A549 (cell line): ENCODE data around the gene MUC5B. TPM values are rescaled to one million over a fixed set of nuclear protein-coding genes. Genes with fewer than 3 reads are reported as not detected.
A peak's percentile ranks its signal among the peaks of the same experiment; 100 is the strongest.
"Not testable (repeated sequence)": the region's sequence is repeated elsewhere in the genome, so short reads cannot be mapped to it uniquely, and the experiment has no call there.

Source experiments
- ATAC-seq, 2 experiments: fragments of 200-7000 bp in 1 of 2; fragments of >200 bp in 1 of 2; cut with Nextera tagmentation in 1 of 2; cut with Tn5 transposase in 1 of 2; 3 replicates each; pipeline versions ENCODE4 v1.8.0 to v1.9.1; 2018 to 2020; ENCODE audit warnings: mild to moderate bottlenecking in 1 of 2, moderate library complexity in 1 of 2
- CTCF ChIA-PET: fragments of 300-600 bp; sonication (Branson Sonifier 250); formaldehyde crosslinking; extraction: SDS; loops from one replicate; lab custom pipeline; 2021; ENCODE audit warnings: antibody characterized with exemption, inconsistent platforms; lab: Yijun Ruan, JAX
- POLR2A ChIA-PET: fragments of 350-600 bp; formaldehyde crosslinking; extraction: SDS; loops from one replicate; lab custom pipeline; 2021; ENCODE audit warnings: antibody characterized with exemption, inconsistent platforms; lab: Yijun Ruan, JAX
- DNase-seq, 2 experiments: peaks; one replicate each; pipeline versions ENCODE4 v3.0.0 to v3.0.0-alpha.2; 2011 to 2016; ENCODE audit warnings: low read depth in 1 of 2, low spot score in 1 of 2
- FAIRE-seq: peaks from 2 replicates; lab custom pipeline; 2011; peaks lifted over from hg19 to GRCh38; lab: Jason Lieb, UNC
- H3K27ac ChIP-seq, 2 experiments: fragments of >200 bp; sonication (Bioruptor Twin); formaldehyde crosslinking; 3 replicates each; pipeline ENCODE4 v1.5.1; 2016 to 2017
- H3K4me1 ChIP-seq: fragments of >200 bp; sonication (Bioruptor Twin); formaldehyde crosslinking; 3 replicates; pipeline ENCODE4 v1.6.1; 2016
- H3K4me2 ChIP-seq: fragments of >200 bp; sonication (Bioruptor Twin); formaldehyde crosslinking; 3 replicates; pipeline ENCODE4 v1.6.1; 2016
- H3K4me3 ChIP-seq: fragments of >200 bp; sonication (Bioruptor Twin); formaldehyde crosslinking; 3 replicates; pipeline ENCODE4 v1.5.1; 2016
- H3K9me3 ChIP-seq: fragments of >200 bp; sonication (Bioruptor Twin); formaldehyde crosslinking; 3 replicates; pipeline ENCODE4 v1.6.1; 2016
- CHD2 ChIP-seq: fragments of 150-350 bp; IDR thresholded peaks from 2 replicates; pipeline ENCODE4 v1.6.1; 2014; ENCODE audit warnings: low read length; ENCODE audit not compliant: partially characterized antibody
- EHF ChIP-seq: fragments of 250-450 bp; sonication (Bioruptor Pico); IDR thresholded peaks from 2 replicates; pipeline ENCODE4 v1.5.0; 2020; ENCODE audit warnings: mild to moderate bottlenecking
- EP300 ChIP-seq, 2 experiments: fragments of >200 bp; sonication (Bioruptor Twin); formaldehyde crosslinking; IDR thresholded peaks; 2 replicates in 1 of 2; 3 replicates in 1 of 2; pipeline ENCODE4 v1.6.1; 2016 to 2017
- ESRRA ChIP-seq: fragments of 150-350 bp; IDR thresholded peaks from 2 replicates; pipeline ENCODE4 v1.6.1; 2014; ENCODE audit warnings: mild to moderate bottlenecking, low read length, borderline replicate concordance
- FOXS1 ChIP-seq: fragments of 250-450 bp; sonication (Bioruptor Pico); IDR thresholded peaks from 2 replicates; pipeline ENCODE4 v1.5.0; 2020; ENCODE audit warnings: mild to moderate bottlenecking, moderate library complexity
- GATA3 ChIP-seq: IDR thresholded peaks from 2 replicates; pipeline ENCODE4 v1.6.1; 2012; ENCODE audit warnings: borderline replicate concordance
- HDAC2 ChIP-seq: fragments of 200-600 bp; sonication (generic); IDR thresholded peaks from 2 replicates; pipeline ENCODE4 v1.6.1; 2016
- HOXA7 ChIP-seq: fragments of 250-450 bp; sonication (Bioruptor Pico); IDR thresholded peaks from 2 replicates; pipeline ENCODE4 v1.5.0; 2020; ENCODE audit warnings: mild to moderate bottlenecking, moderate library complexity
- JUNB ChIP-seq: fragments of >200 bp; sonication (Bioruptor Twin); formaldehyde crosslinking; IDR thresholded peaks from 2 replicates; pipeline ENCODE4 v1.6.1; 2016
- KDM1A ChIP-seq: fragments of 200-600 bp; sonication (generic); IDR thresholded peaks from 2 replicates; pipeline ENCODE4 v1.6.1; 2016; ENCODE audit warnings: low read depth, mild to moderate bottlenecking
- NFE2L2 ChIP-seq: fragments of 150-350 bp; conservative IDR thresholded peaks from 2 replicates; pipeline ENCODE4 v1.6.1; 2014; ENCODE audit warnings: low read length
- RCOR1 ChIP-seq: fragments of 150-350 bp; IDR thresholded peaks from 2 replicates; pipeline ENCODE4 v1.6.1; 2014; ENCODE audit warnings: antibody characterized with exemption, low read length, low read depth
- RNF2 ChIP-seq: fragments of 200-600 bp; sonication (generic); IDR thresholded peaks from 2 replicates; pipeline ENCODE4 v1.6.1; 2016; ENCODE audit warnings: low read depth, mild to moderate bottlenecking, antibody characterized with exemption, moderate library complexity, borderline replicate concordance
- SMC3 ChIP-seq: fragments of >200 bp; sonication (Bioruptor Twin); formaldehyde crosslinking; IDR thresholded peaks from 3 replicates; pipeline ENCODE4 v1.6.1; 2018; ENCODE audit warnings: inconsistent platforms
- TFCP2L1 ChIP-seq: fragments of 250-450 bp; sonication (Bioruptor Pico); IDR thresholded peaks from 2 replicates; pipeline ENCODE4 v1.5.0; 2021; ENCODE audit warnings: mild to moderate bottlenecking
- ZC3H11A ChIP-seq: fragments of 450-650 bp; IDR thresholded peaks from 2 replicates; pipeline ENCODE4 v1.6.1; 2014; ENCODE audit warnings: antibody characterized with exemption, mild to moderate bottlenecking
- WGBS: methylation state at CpG from one replicate; pipeline ENCODE4 v1.1.6; 2017; ENCODE audit errors: missing lambda C conversion rate; 5-methylcytosine and 5-hydroxymethylcytosine counted together
- polyA plus RNA-seq, 4 experiments: library from polyadenylated mRNA; depleted of rRNA in 3 of 4; stranded (reverse); fragments of >200 nt; fragmentation: RNase III in 1 of 4; extraction: RNeasy Plus Mini Kit Qiagen cat#74134 plus additional on column Dnase treatment in 1 of 4; gene quantifications; 2 replicates in 3 of 4; 3 replicates in 1 of 4; pipeline ENCODE4 v1.2.3, GENCODE V29; 2011 to 2017
- TF ChIP-seq, protein P1 (sequence below): IDR thresholded peaks from 2 replicates; pipeline ENCODE4 v1.6.1; 2012
- TF ChIP-seq, protein P2 (sequence below): fragments of 450-650 bp; IDR thresholded peaks from 2 replicates; pipeline ENCODE4 v1.6.1; 2014; ENCODE audit warnings: antibody characterized with exemption
- TF ChIP-seq, protein P3 (sequence below): fragments of 250-450 bp; sonication (Bioruptor Pico); IDR thresholded peaks from 2 replicates; pipeline ENCODE4 v1.5.0; 2020; ENCODE audit warnings: low read depth, mild to moderate bottlenecking, moderate library complexity
- TF ChIP-seq, protein P4 (sequence below): fragments of >200 bp; sonication (Bioruptor Twin); formaldehyde crosslinking; IDR thresholded peaks from 3 replicates; pipeline ENCODE4 v1.6.1; 2016

Gene MUC5B
- polyA plus RNA-seq, 2 of the 4 experiments (the other 2 are of a cell fraction) = 0.85 to 1.4 TPM

GRCh38 chr11:1211838-1212237, 11.0 kb upstream of the MUC5B start:
- TF ChIP-seq SMC3 (no peak), TFCP2L1 (no peak), HDAC2 (no peak), NFE2L2 (no peak)
- TF ChIP-seq, protein P1, sequence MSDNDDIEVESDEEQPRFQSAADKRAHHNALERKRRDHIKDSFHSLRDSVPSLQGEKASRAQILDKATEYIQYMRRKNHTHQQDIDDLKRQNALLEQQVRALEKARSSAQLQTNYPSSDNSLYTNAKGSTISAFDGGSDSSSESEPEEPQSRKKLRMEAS = no peak
- TF ChIP-seq, protein P2, sequence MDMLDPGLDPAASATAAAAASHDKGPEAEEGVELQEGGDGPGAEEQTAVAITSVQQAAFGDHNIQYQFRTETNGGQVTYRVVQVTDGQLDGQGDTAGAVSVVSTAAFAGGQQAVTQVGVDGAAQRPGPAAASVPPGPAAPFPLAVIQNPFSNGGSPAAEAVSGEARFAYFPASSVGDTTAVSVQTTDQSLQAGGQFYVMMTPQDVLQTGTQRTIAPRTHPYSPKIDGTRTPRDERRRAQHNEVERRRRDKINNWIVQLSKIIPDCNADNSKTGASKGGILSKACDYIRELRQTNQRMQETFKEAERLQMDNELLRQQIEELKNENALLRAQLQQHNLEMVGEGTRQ = no peak
- no peak overlapping the region for H3K4me3 ChIP-seq
- H3K4me1 ChIP-seq = no peaks in the 10 kb centered on the region
- no peak overlapping the region for H3K4me2 ChIP-seq
- FAIRE-seq (peak; percentile 67), ATAC-seq (no peak), DNase-seq (no peak)
- ChIA-PET POLR2A (no interaction called here), CTCF (no interaction called here)
- 71% methylated on average over 2 of the region's 2 CpGs for WGBS
- no peak overlapping the region for H3K27ac ChIP-seq
- H3K9me3 ChIP-seq = peaks cover 25% of the 10 kb centered on the region

GRCh38 chr11:1215826-1216225, 7.0 kb upstream of the MUC5B start:
- H3K27ac ChIP-seq, ATAC-seq, FAIRE-seq, H3K4me3 ChIP-seq, DNase-seq, H3K4me2 ChIP-seq, POLR2A ChIA-PET, CTCF ChIA-PET: not testable (repeated sequence)
- peaks cover 12% of the 10 kb centered on the region for H3K9me3 ChIP-seq
- 63% methylated on average over 8 of the region's 8 CpGs for WGBS
- H3K4me1 ChIP-seq = peaks cover 22% of the 10 kb centered on the region

DNA sequence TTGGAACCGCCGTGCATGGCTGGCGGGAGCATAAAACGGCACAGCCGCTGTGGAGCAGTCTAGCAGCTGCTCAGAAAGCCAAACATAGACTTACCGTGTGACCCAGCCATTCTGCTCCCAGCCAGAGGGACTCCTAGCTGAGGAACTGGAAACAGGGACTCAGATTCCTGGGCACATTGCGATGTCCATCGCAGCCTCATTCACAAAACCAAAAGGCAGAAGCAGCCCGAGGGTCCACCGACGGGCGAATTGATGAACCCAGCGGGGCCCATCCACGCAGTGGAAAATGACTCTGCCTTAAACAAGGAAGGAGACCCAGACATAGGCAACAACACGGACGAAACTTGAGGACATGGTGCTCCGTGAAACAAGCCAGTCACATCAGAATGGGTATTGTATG, 5.7 kb upstream of the MUC5B start:
- Histone ChIP-seq H3K4me2 (no peak overlapping the region), H3K4me3 (no peak overlapping the region), H3K27ac (no peak overlapping the region), H3K9me3 (peaks cover 6% of the 10 kb centered on the region), H3K4me1 (peaks cover 32% of the 10 kb centered on the region)
- ATAC-seq (no peak), DNase-seq (no peak), FAIRE-seq (no peak)
- CTCF ChIA-PET = interaction anchor here (0.8 to 1.2 kb wide), 2 partner anchors 14 to 103 kb away, joined by 3 to 4 read pairs; no protein-coding TSS in a partner anchor
- no peak for TF ChIP-seq EHF (CRISPR knock-in tag)
- TF ChIP-seq RNF2 = no peak
- TF ChIP-seq NFE2L2 = no peak
- TF ChIP-seq ZC3H11A = no peak
- TF ChIP-seq HOXA7 (CRISPR knock-in tag) = no peak
- TF ChIP-seq, protein P3, sequence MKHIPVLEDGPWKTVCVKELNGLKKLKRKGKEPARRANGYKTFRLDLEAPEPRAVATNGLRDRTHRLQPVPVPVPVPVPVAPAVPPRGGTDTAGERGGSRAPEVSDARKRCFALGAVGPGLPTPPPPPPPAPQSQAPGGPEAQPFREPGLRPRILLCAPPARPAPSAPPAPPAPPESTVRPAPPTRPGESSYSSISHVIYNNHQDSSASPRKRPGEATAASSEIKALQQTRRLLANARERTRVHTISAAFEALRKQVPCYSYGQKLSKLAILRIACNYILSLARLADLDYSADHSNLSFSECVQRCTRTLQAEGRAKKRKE = no peak
- TF ChIP-seq CHD2 = no peak
- no peak for TF ChIP-seq GATA3
- no peak for TF ChIP-seq FOXS1 (CRISPR knock-in tag)
- TF ChIP-seq ESRRA = no peak
- no peak for TF ChIP-seq JUNB
- no peak for TF ChIP-seq RCOR1
- TF ChIP-seq KDM1A = no peak
- TF ChIP-seq EP300 (IDR thresholded peaks at IDR 0.05) = no peak
- TF ChIP-seq, protein P4, sequence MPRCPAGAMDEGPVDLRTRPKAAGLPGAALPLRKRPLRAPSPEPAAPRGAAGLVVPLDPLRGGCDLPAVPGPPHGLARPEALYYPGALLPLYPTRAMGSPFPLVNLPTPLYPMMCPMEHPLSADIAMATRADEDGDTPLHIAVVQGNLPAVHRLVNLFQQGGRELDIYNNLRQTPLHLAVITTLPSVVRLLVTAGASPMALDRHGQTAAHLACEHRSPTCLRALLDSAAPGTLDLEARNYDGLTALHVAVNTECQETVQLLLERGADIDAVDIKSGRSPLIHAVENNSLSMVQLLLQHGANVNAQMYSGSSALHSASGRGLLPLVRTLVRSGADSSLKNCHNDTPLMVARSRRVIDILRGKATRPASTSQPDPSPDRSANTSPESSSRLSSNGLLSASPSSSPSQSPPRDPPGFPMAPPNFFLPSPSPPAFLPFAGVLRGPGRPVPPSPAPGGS = no peak
- 96% methylated on average over 17 of the region's 17 CpGs for WGBS
- POLR2A ChIA-PET = no interaction called here
